ENCODE data around the gene CTDP1.

GRCh38 chr18:79739440-79739778 is 59.8 kb downstream of the CTDP1 start:
- no peak for TF ChIP-seq CTCF (IDR thresholded peaks at IDR 0.05 in 2 of 3, conservative IDR thresholded peaks at IDR 0.05 in 1 of 3; ENCODE audit: insufficient read depth in 2 of 3, low read depth in 1 of 3, low read length in 3 of 3)
- TF ChIP-seq, protein P1, sequence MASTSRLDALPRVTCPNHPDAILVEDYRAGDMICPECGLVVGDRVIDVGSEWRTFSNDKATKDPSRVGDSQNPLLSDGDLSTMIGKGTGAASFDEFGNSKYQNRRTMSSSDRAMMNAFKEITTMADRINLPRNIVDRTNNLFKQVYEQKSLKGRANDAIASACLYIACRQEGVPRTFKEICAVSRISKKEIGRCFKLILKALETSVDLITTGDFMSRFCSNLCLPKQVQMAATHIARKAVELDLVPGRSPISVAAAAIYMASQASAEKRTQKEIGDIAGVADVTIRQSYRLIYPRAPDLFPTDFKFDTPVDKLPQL (IDR thresholded peaks at IDR 0.05; ENCODE audit: extremely low read depth, insufficient read length) = no peak
- no peak for TF ChIP-seq BRF1 (IDR thresholded peaks at IDR 0.05; ENCODE audit: borderline replicate concordance, extremely low read depth, insufficient read length)
- TF ChIP-seq BHLHE40 (IDR thresholded peaks at IDR 0.05; ENCODE audit: low read length) = no peak
- no peak for TF ChIP-seq EP300 (IDR thresholded peaks at IDR 0.05; ENCODE audit: low read length)
- TF ChIP-seq POLR2AphosphoS5 (IDR thresholded peaks at IDR 0.05; ENCODE audit: control insufficient read depth, insufficient read depth, low read depth, low read length) = no peak
- TF ChIP-seq FOXP1 (CRISPR knock-in tag; IDR thresholded peaks at IDR 0.05) = no peak
- TF ChIP-seq, protein P2, sequence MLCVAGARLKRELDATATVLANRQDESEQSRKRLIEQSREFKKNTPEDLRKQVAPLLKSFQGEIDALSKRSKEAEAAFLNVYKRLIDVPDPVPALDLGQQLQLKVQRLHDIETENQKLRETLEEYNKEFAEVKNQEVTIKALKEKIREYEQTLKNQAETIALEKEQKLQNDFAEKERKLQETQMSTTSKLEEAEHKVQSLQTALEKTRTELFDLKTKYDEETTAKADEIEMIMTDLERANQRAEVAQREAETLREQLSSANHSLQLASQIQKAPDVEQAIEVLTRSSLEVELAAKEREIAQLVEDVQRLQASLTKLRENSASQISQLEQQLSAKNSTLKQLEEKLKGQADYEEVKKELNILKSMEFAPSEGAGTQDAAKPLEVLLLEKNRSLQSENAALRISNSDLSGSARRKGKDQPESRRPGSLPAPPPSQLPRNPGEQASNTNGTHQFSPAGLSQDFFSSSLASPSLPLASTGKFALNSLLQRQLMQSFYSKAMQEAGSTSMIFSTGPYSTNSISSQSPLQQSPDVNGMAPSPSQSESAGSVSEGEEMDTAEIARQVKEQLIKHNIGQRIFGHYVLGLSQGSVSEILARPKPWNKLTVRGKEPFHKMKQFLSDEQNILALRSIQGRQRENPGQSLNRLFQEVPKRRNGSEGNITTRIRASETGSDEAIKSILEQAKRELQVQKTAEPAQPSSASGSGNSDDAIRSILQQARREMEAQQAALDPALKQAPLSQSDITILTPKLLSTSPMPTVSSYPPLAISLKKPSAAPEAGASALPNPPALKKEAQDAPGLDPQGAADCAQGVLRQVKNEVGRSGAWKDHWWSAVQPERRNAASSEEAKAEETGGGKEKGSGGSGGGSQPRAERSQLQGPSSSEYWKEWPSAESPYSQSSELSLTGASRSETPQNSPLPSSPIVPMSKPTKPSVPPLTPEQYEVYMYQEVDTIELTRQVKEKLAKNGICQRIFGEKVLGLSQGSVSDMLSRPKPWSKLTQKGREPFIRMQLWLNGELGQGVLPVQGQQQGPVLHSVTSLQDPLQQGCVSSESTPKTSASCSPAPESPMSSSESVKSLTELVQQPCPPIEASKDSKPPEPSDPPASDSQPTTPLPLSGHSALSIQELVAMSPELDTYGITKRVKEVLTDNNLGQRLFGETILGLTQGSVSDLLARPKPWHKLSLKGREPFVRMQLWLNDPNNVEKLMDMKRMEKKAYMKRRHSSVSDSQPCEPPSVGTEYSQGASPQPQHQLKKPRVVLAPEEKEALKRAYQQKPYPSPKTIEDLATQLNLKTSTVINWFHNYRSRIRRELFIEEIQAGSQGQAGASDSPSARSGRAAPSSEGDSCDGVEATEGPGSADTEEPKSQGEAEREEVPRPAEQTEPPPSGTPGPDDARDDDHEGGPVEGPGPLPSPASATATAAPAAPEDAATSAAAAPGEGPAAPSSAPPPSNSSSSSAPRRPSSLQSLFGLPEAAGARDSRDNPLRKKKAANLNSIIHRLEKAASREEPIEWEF (CRISPR knock-in tag; IDR thresholded peaks at IDR 0.05) = no peak
- TF ChIP-seq HCFC1 (IDR thresholded peaks at IDR 0.05; ENCODE audit: low read depth, low read length) = no peak
- TF ChIP-seq CHD2 (IDR thresholded peaks at IDR 0.05; ENCODE audit: low read depth, low read length) = no peak
